ENCODE results near the gene PCGF3.

PCGF3 gene

GRCh38 chr4:790466-790820 lies 84.8 kb downstream of the PCGF3 start:
- Histone ChIP-seq H3K4me3 (ENCODE audit: low read length in 2 of 2) (no peak overlapping the region), H3K27me3 (ENCODE audit: control insufficient read depth in 2 of 2, insufficient read depth in 2 of 2, low read length in 2 of 2) (peaks cover 34 to 37% of the 10 kb centered on the region in 2 donors)

GRCh38 chr4:791252-791897 lies 85.7 kb downstream of the PCGF3 start:
- Histone ChIP-seq H3K27ac (ENCODE audit: low read depth in 2 of 2, low read length in 2 of 2) (no peak overlapping the region), H3K27me3 (ENCODE audit: control insufficient read depth in 2 of 2, insufficient read depth in 2 of 2, low read length in 2 of 2) (peaks cover 33 to 40% of the 10 kb centered on the region in 2 donors), H3K36me3 (ENCODE audit: control insufficient read depth in 2 of 2, insufficient read depth in 2 of 2, low read length in 2 of 2) (no peaks in the 10 kb centered on the region), H3K9me3 (ENCODE audit: control insufficient read depth in 2 of 2, low read length in 2 of 2) (no peaks in the 10 kb centered on the region), H3K4me1 (ENCODE audit: control insufficient read depth in 2 of 2, insufficient read depth in 2 of 2, low read length in 2 of 2) (peaks cover 7 to 20% of the 10 kb centered on the region in 2 donors), H3K9ac (ENCODE audit: low read depth in 1 of 2, low read length in 2 of 2) (no peak overlapping the region), H3K4me3 (ENCODE audit: low read length in 2 of 2) (no peak overlapping the region)

More at GRCh38 chr4:790466-790820, 84.8 kb downstream of the PCGF3 start:
- H3K36me3 ChIP-seq (ENCODE audit: control insufficient read depth in 2 of 2, insufficient read depth in 2 of 2, low read length in 2 of 2), result no peaks in the 10 kb centered on the region
- H3K27ac ChIP-seq (ENCODE audit: low read depth in 2 of 2, low read length in 2 of 2), result no peak overlapping the region
- peaks cover 7 to 20% of the 10 kb centered on the region in 2 donors for H3K4me1 ChIP-seq (ENCODE audit: control insufficient read depth in 2 of 2, insufficient read depth in 2 of 2, low read length in 2 of 2)
- no peaks in the 10 kb centered on the region for H3K9me3 ChIP-seq (ENCODE audit: control insufficient read depth in 2 of 2, low read length in 2 of 2)
- H3K9ac ChIP-seq (ENCODE audit: low read depth in 1 of 2, low read length in 2 of 2), result no peak overlapping the region

GRCh38 chr4:791898-792625 lies 86.4 kb downstream of the PCGF3 start:
- peak overlapping the region in 1 of 2 donors; percentile 17 for H3K4me3 ChIP-seq (ENCODE audit: low read length in 2 of 2)
- no peaks in the 10 kb centered on the region for H3K9me3 ChIP-seq (ENCODE audit: control insufficient read depth in 2 of 2, low read length in 2 of 2)
- peaks cover 33 to 36% of the 10 kb centered on the region in 2 donors for H3K27me3 ChIP-seq (ENCODE audit: control insufficient read depth in 2 of 2, insufficient read depth in 2 of 2, low read length in 2 of 2)
- no peaks in the 10 kb centered on the region for H3K36me3 ChIP-seq (ENCODE audit: control insufficient read depth in 2 of 2, insufficient read depth in 2 of 2, low read length in 2 of 2)
- no peak overlapping the region for H3K9ac ChIP-seq (ENCODE audit: low read depth in 1 of 2, low read length in 2 of 2)
- H3K27ac ChIP-seq (ENCODE audit: low read depth in 2 of 2, low read length in 2 of 2), result no peak overlapping the region
- H3K4me1 ChIP-seq (ENCODE audit: control insufficient read depth in 2 of 2, insufficient read depth in 2 of 2, low read length in 2 of 2), result peaks cover 7 to 20% of the 10 kb centered on the region in 2 donors

DNA sequence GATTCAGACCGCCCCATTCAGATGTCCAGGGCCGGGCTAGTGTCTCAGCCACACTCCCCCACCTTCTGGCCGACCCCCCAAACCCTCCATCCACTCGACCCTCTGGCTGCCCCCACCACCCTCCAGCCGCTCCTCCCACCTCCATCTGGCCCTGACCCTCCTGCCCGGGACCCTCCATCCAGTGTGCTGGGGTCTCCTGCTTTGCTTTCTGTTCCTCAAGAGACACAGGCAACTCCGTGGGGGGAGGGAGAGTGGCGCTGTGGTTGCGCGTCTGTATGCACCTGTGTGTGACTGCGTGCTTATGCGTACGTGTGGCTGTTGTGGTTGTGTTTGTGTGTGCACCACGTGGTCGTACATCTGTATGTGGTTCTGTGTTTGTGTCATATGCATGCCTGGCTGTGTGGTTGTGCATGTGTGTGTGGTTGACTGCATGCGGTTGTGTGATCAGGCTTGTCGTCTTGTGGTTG lies 87.0 kb downstream of the PCGF3 start:
- Histone ChIP-seq H3K4me3 (ENCODE audit: low read length in 2 of 2) (peak overlapping the region in 1 of 2 donors; percentile 17), H3K9ac (ENCODE audit: low read depth in 1 of 2, low read length in 2 of 2) (no peak overlapping the region), H3K27me3 (ENCODE audit: control insufficient read depth in 2 of 2, insufficient read depth in 2 of 2, low read length in 2 of 2) (peaks cover 30 to 34% of the 10 kb centered on the region in 2 donors), H3K36me3 (ENCODE audit: control insufficient read depth in 2 of 2, insufficient read depth in 2 of 2, low read length in 2 of 2) (no peaks in the 10 kb centered on the region), H3K4me1 (ENCODE audit: control insufficient read depth in 2 of 2, insufficient read depth in 2 of 2, low read length in 2 of 2) (peaks cover 7 to 20% of the 10 kb centered on the region in 2 donors), H3K9me3 (ENCODE audit: control insufficient read depth in 2 of 2, low read length in 2 of 2) (no peaks in the 10 kb centered on the region), H3K27ac (ENCODE audit: low read depth in 2 of 2, low read length in 2 of 2) (no peak overlapping the region)

- no peaks in the 10 kb centered on the region for H3K9me3 ChIP-seq (ENCODE audit: control insufficient read depth in 2 of 2, low read length in 2 of 2)
- peaks cover 7 to 20% of the 10 kb centered on the region in 2 donors for H3K4me1 ChIP-seq (ENCODE audit: control insufficient read depth in 2 of 2, insufficient read depth in 2 of 2, low read length in 2 of 2)
- no peak overlapping the region for H3K27ac ChIP-seq (ENCODE audit: low read depth in 2 of 2, low read length in 2 of 2)
- H3K9ac ChIP-seq (ENCODE audit: low read depth in 1 of 2, low read length in 2 of 2), result no peak overlapping the region
- H3K36me3 ChIP-seq (ENCODE audit: control insufficient read depth in 2 of 2, insufficient read depth in 2 of 2, low read length in 2 of 2), result no peaks in the 10 kb centered on the region
- H3K4me3 ChIP-seq (ENCODE audit: low read length in 2 of 2), result no peak overlapping the region
- H3K27me3 ChIP-seq (ENCODE audit: control insufficient read depth in 2 of 2, insufficient read depth in 2 of 2, low read length in 2 of 2), result peaks cover 29 to 34% of the 10 kb centered on the region in 2 donors
These were observed 87.6 kb downstream of the PCGF3 start for GRCh38 chr4:793093-793861.

DNA sequence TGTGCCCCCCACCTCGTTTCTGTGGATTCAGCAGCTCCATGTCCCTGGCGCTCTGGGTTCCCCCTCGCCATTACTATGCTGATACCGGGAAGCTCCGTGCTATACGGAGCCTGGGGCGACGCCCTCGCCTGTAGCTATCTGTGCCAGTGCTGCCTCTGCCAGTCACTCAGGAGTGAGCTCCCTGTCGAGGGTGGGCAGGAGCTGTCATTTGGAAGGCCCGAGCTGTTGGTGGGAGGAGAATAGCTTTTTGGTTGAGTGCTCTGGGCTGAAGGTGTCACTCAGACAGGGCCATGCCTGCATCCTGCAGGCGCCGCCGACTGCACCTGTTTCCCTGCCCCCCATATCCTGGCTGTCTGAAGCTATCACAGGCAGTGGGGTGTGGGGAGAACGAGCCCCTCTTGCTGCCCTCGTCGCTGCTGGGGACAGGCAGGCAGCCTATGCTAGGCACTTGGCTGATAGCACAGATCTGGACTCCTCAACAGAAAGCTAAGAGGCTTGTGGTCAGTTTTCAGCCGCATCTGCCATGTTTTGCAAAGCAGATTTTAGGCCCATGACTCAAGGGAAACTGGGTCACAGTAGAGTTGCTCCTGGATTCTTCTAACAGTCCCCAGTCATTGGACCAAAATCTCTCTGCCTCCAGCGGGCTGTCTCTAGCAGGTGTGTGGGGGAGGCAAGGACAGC lies 88.4 kb downstream of the PCGF3 start:
- Histone ChIP-seq H3K4me1 (ENCODE audit: control insufficient read depth in 2 of 2, insufficient read depth in 2 of 2, low read length in 2 of 2) (peaks cover 6 to 20% of the 10 kb centered on the region in 2 donors), H3K4me3 (ENCODE audit: low read length in 2 of 2) (no peak overlapping the region), H3K36me3 (ENCODE audit: control insufficient read depth in 2 of 2, insufficient read depth in 2 of 2, low read length in 2 of 2) (no peaks in the 10 kb centered on the region), H3K27me3 (ENCODE audit: control insufficient read depth in 2 of 2, insufficient read depth in 2 of 2, low read length in 2 of 2) (peaks cover 29 to 34% of the 10 kb centered on the region in 2 donors), H3K9ac (ENCODE audit: low read depth in 1 of 2, low read length in 2 of 2) (no peak overlapping the region), H3K27ac (ENCODE audit: low read depth in 2 of 2, low read length in 2 of 2) (no peak overlapping the region), H3K9me3 (ENCODE audit: control insufficient read depth in 2 of 2, low read length in 2 of 2) (no peaks in the 10 kb centered on the region)

DNA sequence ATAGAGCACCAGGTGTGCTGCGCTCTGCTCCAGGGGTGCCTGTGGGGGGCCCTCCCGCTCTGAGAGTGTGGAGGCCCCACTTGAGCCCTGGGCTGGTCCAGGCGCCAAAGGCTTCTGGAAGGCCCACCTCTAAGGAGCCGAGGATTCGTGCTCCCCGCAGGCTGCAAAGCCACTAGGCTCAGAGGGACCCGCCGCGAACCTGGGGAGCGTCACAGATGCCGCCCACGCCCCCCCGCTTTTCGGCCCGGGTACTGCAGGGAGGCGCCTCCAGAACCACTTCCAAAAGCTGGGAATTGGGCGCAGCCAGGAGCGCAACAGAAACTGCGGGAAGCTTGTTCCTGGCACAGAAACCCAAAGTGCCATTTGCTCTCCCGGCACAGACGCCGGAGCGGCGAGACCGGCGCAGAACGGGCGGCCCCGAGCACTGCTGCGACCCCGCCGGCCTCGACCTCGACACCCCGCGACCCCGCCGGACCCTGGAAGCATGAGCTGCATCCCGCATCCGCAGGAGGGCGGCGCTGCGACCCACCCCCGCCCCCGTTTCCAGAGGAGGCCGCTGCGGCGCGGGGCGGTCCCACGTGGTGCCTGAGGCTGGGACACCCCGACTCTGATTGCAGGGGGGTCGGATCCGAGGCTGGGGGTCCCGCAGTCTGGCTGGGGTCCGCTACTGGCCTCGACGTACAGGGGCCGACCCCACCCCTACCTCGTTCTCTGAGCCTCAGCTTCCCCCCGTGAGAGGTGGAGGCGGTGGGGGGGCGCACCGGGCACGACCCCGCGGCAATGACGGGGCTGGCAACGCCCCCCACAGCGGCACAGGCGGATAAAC lies 89.5 kb downstream of the PCGF3 start:
- no peaks in the 10 kb centered on the region for H3K36me3 ChIP-seq (ENCODE audit: control insufficient read depth in 2 of 2, insufficient read depth in 2 of 2, low read length in 2 of 2)
- H3K4me3 ChIP-seq (ENCODE audit: low read length in 2 of 2), result peak overlapping the region in 1 of 2 donors; percentile 15
- no peak overlapping the region for H3K9ac ChIP-seq (ENCODE audit: low read depth in 1 of 2, low read length in 2 of 2)
- H3K9me3 ChIP-seq (ENCODE audit: control insufficient read depth in 2 of 2, low read length in 2 of 2), result no peaks in the 10 kb centered on the region
- H3K4me1 ChIP-seq (ENCODE audit: control insufficient read depth in 2 of 2, insufficient read depth in 2 of 2, low read length in 2 of 2), result peaks cover 7 to 16% of the 10 kb centered on the region in 2 donors
- H3K27ac ChIP-seq (ENCODE audit: low read depth in 2 of 2, low read length in 2 of 2), result no peak overlapping the region
- H3K27me3 ChIP-seq (ENCODE audit: control insufficient read depth in 2 of 2, insufficient read depth in 2 of 2, low read length in 2 of 2), result peaks cover 29 to 34% of the 10 kb centered on the region in 2 donors

GRCh38 chr4:795726-796119 lies 90.1 kb downstream of the PCGF3 start:
- H3K27me3 ChIP-seq (ENCODE audit: control insufficient read depth in 2 of 2, insufficient read depth in 2 of 2, low read length in 2 of 2), result peaks cover 29 to 34% of the 10 kb centered on the region in 2 donors
- H3K4me3 ChIP-seq (ENCODE audit: low read length in 2 of 2), result no peak overlapping the region

GRCh38 chr4:796206-796605 lies 90.6 kb downstream of the PCGF3 start:
- H3K9ac ChIP-seq (ENCODE audit: low read depth in 1 of 2, low read length in 2 of 2), result no peak overlapping the region
- H3K4me1 ChIP-seq (ENCODE audit: control insufficient read depth in 2 of 2, insufficient read depth in 2 of 2, low read length in 2 of 2), result peaks cover 7 to 16% of the 10 kb centered on the region in 2 donors
- peaks cover 29 to 34% of the 10 kb centered on the region in 2 donors for H3K27me3 ChIP-seq (ENCODE audit: control insufficient read depth in 2 of 2, insufficient read depth in 2 of 2, low read length in 2 of 2)
- H3K9me3 ChIP-seq (ENCODE audit: control insufficient read depth in 2 of 2, low read length in 2 of 2), result no peaks in the 10 kb centered on the region
- H3K4me3 ChIP-seq (ENCODE audit: low read length in 2 of 2), result no peak overlapping the region
- no peaks in the 10 kb centered on the region for H3K36me3 ChIP-seq (ENCODE audit: control insufficient read depth in 2 of 2, insufficient read depth in 2 of 2, low read length in 2 of 2)
- H3K27ac ChIP-seq (ENCODE audit: low read depth in 2 of 2, low read length in 2 of 2), result no peak overlapping the region

More at GRCh38 chr4:795726-796119, 90.1 kb downstream of the PCGF3 start:
- H3K36me3 ChIP-seq (ENCODE audit: control insufficient read depth in 2 of 2, insufficient read depth in 2 of 2, low read length in 2 of 2), result no peaks in the 10 kb centered on the region
- no peak overlapping the region for H3K27ac ChIP-seq (ENCODE audit: low read depth in 2 of 2, low read length in 2 of 2)
- H3K9me3 ChIP-seq (ENCODE audit: control insufficient read depth in 2 of 2, low read length in 2 of 2), result no peaks in the 10 kb centered on the region
- H3K4me1 ChIP-seq (ENCODE audit: control insufficient read depth in 2 of 2, insufficient read depth in 2 of 2, low read length in 2 of 2), result peaks cover 7 to 16% of the 10 kb centered on the region in 2 donors
- no peak overlapping the region for H3K9ac ChIP-seq (ENCODE audit: low read depth in 1 of 2, low read length in 2 of 2)
